ENCODE data around the gene NPPC.

- TF ChIP-seq CTCF (conservative IDR thresholded peaks at IDR 0.05) (no peak), ZFX (IDR thresholded peaks at IDR 0.05) (no peak)
Measured at GRCh38 chr2:231922311-231923009, 3.7 kb downstream of the NPPC start.

Data from C4-2B (cell line).